BE2C (cell line): ENCODE results near the gene DOCK2.

Experiments used
- DNase-seq: peaks from one replicate; pipeline ENCODE4 v3.0.0-alpha.2; 2020
- H3K27me3 ChIP-seq: fragments of 250-450 bp; sonication (Bioruptor Pico); 2 replicates; pipeline ENCODE4 v1.5.1; 2020; ENCODE audit warnings: mild to moderate bottlenecking
- H3K36me3 ChIP-seq: fragments of 250-450 bp; sonication (Bioruptor Pico); 2 replicates; pipeline ENCODE4 v1.5.1; 2020; ENCODE audit warnings: mild to moderate bottlenecking
- H3K4me1 ChIP-seq: fragments of 250-450 bp; sonication (Bioruptor Pico); 2 replicates; pipeline ENCODE4 v1.5.1; 2020
- H3K4me3 ChIP-seq: 2 replicates; pipeline ENCODE4 v1.5.1; 2011; ENCODE audit warnings: low read depth, low read length
- H3K9me3 ChIP-seq: fragments of 250-450 bp; sonication (Bioruptor Pico); 2 replicates; pipeline ENCODE4 v1.5.1; 2020
- CTCF ChIP-seq: IDR thresholded peaks from 2 replicates; pipeline ENCODE4 v1.5.1; 2012; ENCODE audit warnings: mild to moderate bottlenecking, low read depth, low read length

Gene DOCK2

GRCh38 chr5:170120576-170120975 is 483.5 kb downstream of the DOCK2 start:
- no peak for DNase-seq
- no peak for TF ChIP-seq CTCF
- no peaks in the 10 kb centered on the region for H3K9me3 ChIP-seq
- H3K36me3 ChIP-seq: no peaks in the 10 kb centered on the region
- no peaks in the 10 kb centered on the region for H3K4me1 ChIP-seq
- no peak overlapping the region for H3K4me3 ChIP-seq
- H3K27me3 ChIP-seq: peaks cover 10% of the 10 kb centered on the region

- H3K36me3 ChIP-seq: no peaks in the 10 kb centered on the region
- H3K4me3 ChIP-seq: no peak overlapping the region
- no peaks in the 10 kb centered on the region for H3K9me3 ChIP-seq
- no peaks in the 10 kb centered on the region for H3K4me1 ChIP-seq
- DNase-seq: no peak
- peaks cover 10% of the 10 kb centered on the region for H3K27me3 ChIP-seq
- TF ChIP-seq CTCF: no peak
These were observed 484.2 kb downstream of the DOCK2 start for GRCh38 chr5:170121321-170121720.

GRCh38 chr5:170126061-170126460 is 489.0 kb downstream of the DOCK2 start:
- DNase-seq: no peak
- Histone ChIP-seq H3K36me3 (no peaks in the 10 kb centered on the region), H3K4me1 (no peaks in the 10 kb centered on the region), H3K27me3 (no peaks in the 10 kb centered on the region; the same call in none of the 2 replicates), H3K9me3 (no peaks in the 10 kb centered on the region), H3K4me3 (no peak overlapping the region)
- no peak for TF ChIP-seq CTCF

- no peak for DNase-seq
- H3K27me3 ChIP-seq: no peaks in the 10 kb centered on the region; the same call in none of the 2 replicates
- no peaks in the 10 kb centered on the region for H3K9me3 ChIP-seq
- H3K4me1 ChIP-seq: no peaks in the 10 kb centered on the region
- H3K36me3 ChIP-seq: no peaks in the 10 kb centered on the region
- H3K4me3 ChIP-seq: no peak overlapping the region
- no peak for TF ChIP-seq CTCF
These were observed 489.6 kb downstream of the DOCK2 start for GRCh38 chr5:170126626-170127025.

- Histone ChIP-seq H3K27me3 (no peaks in the 10 kb centered on the region; the same call in 1 of the 2 replicates), H3K4me1 (no peaks in the 10 kb centered on the region), H3K4me3 (no peak overlapping the region), H3K9me3 (no peaks in the 10 kb centered on the region), H3K36me3 (no peaks in the 10 kb centered on the region)
- TF ChIP-seq CTCF: no peak
- no peak for DNase-seq
These were observed 494.2 kb downstream of the DOCK2 start for GRCh38 chr5:170131235-170131634.

- no peak for DNase-seq
- no peaks in the 10 kb centered on the region; the same call in 1 of the 2 replicates for H3K27me3 ChIP-seq
- TF ChIP-seq CTCF: no peak
These were observed 495.3 kb downstream of the DOCK2 start for GRCh38 chr5:170132269-170132975.

More at GRCh38 chr5:170132269-170132975, 495.3 kb downstream of the DOCK2 start:
- H3K4me3 ChIP-seq: no peak overlapping the region
- H3K4me1 ChIP-seq: no peaks in the 10 kb centered on the region
- H3K36me3 ChIP-seq: no peaks in the 10 kb centered on the region
- no peaks in the 10 kb centered on the region for H3K9me3 ChIP-seq
